C4-2B (cell line): Measurements from ENCODE around the gene UNC5C.

Source experiments
- CTCF ChIP-seq: fragments of 450-650 bp; conservative IDR thresholded peaks from 2 replicates; pipeline ENCODE4 v1.5.1; 2017; ENCODE audit warnings: mild to moderate bottlenecking
- ZFX ChIP-seq: fragments of 450-650 bp; IDR thresholded peaks from 2 replicates; pipeline ENCODE4 v1.6.1; 2017

DNA sequence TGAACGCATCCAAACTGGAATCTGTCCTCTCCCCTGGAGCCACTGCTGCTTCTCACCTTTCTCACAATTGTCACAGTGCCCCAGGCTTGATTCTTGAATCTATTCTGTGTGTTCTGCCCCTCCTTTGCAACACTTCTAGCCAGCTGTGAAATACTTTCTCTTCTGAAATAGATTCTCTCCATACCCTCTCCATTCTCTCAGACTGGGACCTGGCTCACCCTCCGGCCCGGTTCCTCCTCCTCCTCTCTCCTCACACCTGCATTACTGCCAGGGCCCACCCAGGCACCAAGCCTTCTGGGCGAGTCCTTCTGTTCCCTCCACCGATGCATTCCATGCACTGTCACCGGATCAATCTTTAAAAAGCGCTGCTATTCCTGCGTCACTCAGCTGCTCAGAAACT is 336.1 kb downstream of the UNC5C start:
- no peak for TF ChIP-seq CTCF
- no peak for TF ChIP-seq ZFX
